RWPE1 (cell line): ENCODE data around the gene GPR173.

Experiments used
- CTCF ChIA-PET: fragments of 350-600 bp; sonication (Branson Sonifier 250); formaldehyde crosslinking; extraction: SDS; loops from one replicate; lab custom pipeline; 2021; lab: Yijun Ruan, JAX
- POLR2A ChIA-PET: fragments of 400-600 bp; formaldehyde crosslinking; extraction: SDS; loops from one replicate; lab custom pipeline; 2020; ENCODE audit warnings: antibody characterized with exemption; ENCODE audit not compliant: low non-redundant PET; lab: Yijun Ruan, JAX
- DNase-seq: peaks from one replicate; pipeline ENCODE4 v3.0.0; 2012; ENCODE audit warnings: low spot score
- H3K27ac ChIP-seq: fragments of 450-650 bp; 2 replicates; pipeline ENCODE4 v1.5.1; 2017
- CTCF ChIP-seq: fragments of 450-650 bp; conservative IDR thresholded peaks from 2 replicates; pipeline ENCODE4 v1.5.1; 2017; ENCODE audit warnings: low read depth, mild to moderate bottlenecking

The GPR173 gene

GRCh38 chrX:53116101-53116500 lies 67.5 kb downstream of the GPR173 start:
- DNase-seq, result no peak
- POLR2A ChIA-PET, result no interaction called here
- H3K27ac ChIP-seq, result no peak overlapping the region
- TF ChIP-seq CTCF, result no peak
- CTCF ChIA-PET, result no interaction called here

GRCh38 chrX:53122013-53122412 lies 73.4 kb downstream of the GPR173 start:
- H3K27ac ChIP-seq, result no peak overlapping the region
- TF ChIP-seq CTCF, result no peak
- ChIA-PET POLR2A (no interaction called here), CTCF (no interaction called here)
- no peak for DNase-seq

- POLR2A ChIA-PET, result no interaction called here
- CTCF ChIA-PET, result no interaction called here
- no peak for TF ChIP-seq CTCF
- no peak overlapping the region for H3K27ac ChIP-seq
- no peak for DNase-seq
These were observed 76.9 kb downstream of the GPR173 start for GRCh38 chrX:53125506-53125905.

- no peak overlapping the region for H3K27ac ChIP-seq
- no peak for DNase-seq
- no peak for TF ChIP-seq CTCF
- CTCF ChIA-PET, result interaction anchor here (0.8 kb wide), 1 partner anchor 64 kb away, joined by 3 read pairs; no protein-coding TSS in a partner anchor
- POLR2A ChIA-PET, result no interaction called here
These were observed 77.8 kb downstream of the GPR173 start for GRCh38 chrX:53126377-53126776.

- CTCF ChIA-PET, result interaction anchor here (0.6 kb wide), 1 partner anchor 42 kb away, joined by 4 read pairs; no protein-coding TSS in a partner anchor
- no peak overlapping the region for H3K27ac ChIP-seq
- no peak for TF ChIP-seq CTCF
- POLR2A ChIA-PET, result no interaction called here
- no peak for DNase-seq
These were observed 79.6 kb downstream of the GPR173 start for GRCh38 chrX:53128097-53128749.
